Gastroesophageal sphincter (tissue), 3 donors: ENCODE measurements around the gene SPG7.

Experiments
- EP300 ChIP-seq: sonication (generic); formaldehyde crosslinking; IDR thresholded peaks from one replicate; pipeline ENCODE4 v1.6.1; 2017; ENCODE audit warnings: antibody characterized with exemption, mild to moderate bottlenecking
- POLR2A ChIP-seq, 2 donors: fragments of 450-650 bp; IDR thresholded peaks; one replicate each; pipeline ENCODE4 v1.6.1; 2017; ENCODE audit warnings: antibody characterized with exemption in 2 of 2, mild to moderate bottlenecking in 2 of 2, moderate library complexity in 1 of 2
- POLR2AphosphoS5 ChIP-seq: sonication (generic); formaldehyde crosslinking; IDR thresholded peaks from one replicate; pipeline ENCODE4 v1.6.1; 2017; ENCODE audit warnings: antibody characterized with exemption
- TF ChIP-seq, protein P1 (sequence below), 4 experiments: fragments of 200-600 bp in 2 of 4; fragments of 450-650 bp in 2 of 4; sonication (generic) in 1 of 4; IDR thresholded peaks; one replicate each; pipeline ENCODE4 v1.5.1; 2017 to 2019; ENCODE audit warnings: antibody characterized with exemption in 4 of 4, mild to moderate bottlenecking in 2 of 4, moderate library complexity in 2 of 4

DNA sequence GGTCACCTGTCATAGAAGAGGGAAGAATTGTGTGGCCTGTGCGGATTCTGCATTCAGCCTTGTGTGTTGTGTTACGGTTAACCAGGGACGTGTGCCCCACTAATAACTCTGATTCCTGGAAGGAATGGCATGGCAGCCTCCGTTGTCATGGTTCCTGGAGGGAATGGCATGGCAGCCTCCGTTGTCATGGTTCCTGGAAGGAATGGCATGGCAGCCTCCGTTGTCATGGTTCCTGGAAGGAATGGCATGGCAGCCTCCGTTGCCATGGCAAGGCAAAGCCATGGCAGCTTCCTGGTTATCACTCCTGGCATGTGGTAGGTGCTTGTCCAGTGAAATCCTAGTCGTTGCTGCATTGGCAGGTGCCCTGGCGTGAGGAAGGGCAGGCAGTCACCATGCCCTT is 8.9 kb downstream of the SPG7 start:
- TF ChIP-seq, protein P1, sequence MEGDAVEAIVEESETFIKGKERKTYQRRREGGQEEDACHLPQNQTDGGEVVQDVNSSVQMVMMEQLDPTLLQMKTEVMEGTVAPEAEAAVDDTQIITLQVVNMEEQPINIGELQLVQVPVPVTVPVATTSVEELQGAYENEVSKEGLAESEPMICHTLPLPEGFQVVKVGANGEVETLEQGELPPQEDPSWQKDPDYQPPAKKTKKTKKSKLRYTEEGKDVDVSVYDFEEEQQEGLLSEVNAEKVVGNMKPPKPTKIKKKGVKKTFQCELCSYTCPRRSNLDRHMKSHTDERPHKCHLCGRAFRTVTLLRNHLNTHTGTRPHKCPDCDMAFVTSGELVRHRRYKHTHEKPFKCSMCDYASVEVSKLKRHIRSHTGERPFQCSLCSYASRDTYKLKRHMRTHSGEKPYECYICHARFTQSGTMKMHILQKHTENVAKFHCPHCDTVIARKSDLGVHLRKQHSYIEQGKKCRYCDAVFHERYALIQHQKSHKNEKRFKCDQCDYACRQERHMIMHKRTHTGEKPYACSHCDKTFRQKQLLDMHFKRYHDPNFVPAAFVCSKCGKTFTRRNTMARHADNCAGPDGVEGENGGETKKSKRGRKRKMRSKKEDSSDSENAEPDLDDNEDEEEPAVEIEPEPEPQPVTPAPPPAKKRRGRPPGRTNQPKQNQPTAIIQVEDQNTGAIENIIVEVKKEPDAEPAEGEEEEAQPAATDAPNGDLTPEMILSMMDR (IDR thresholded peaks at IDR 0.05) = no peak
- no peak for TF ChIP-seq POLR2A (IDR thresholded peaks at IDR 0.05)
- TF ChIP-seq EP300 = no peak
- no peak for TF ChIP-seq POLR2AphosphoS5
